Activated CD8-positive, alpha-beta T cell treated with anti-CD3 and anti-CD28 coated beads for 36 hours (primary cell): ENCODE results near the gene KMT2B. TPM values are rescaled to one million over a fixed set of nuclear protein-coding genes. Genes with fewer than 3 reads are reported as not detected.

Source experiments
- ATAC-seq: fragments of 200-7000 bp; cut with Tn5 transposase; one replicate; pipeline ENCODE4 v1.10.0; 2021; ENCODE audit warnings: mild to moderate bottlenecking, moderate library complexity
- CTCF ChIA-PET: fragments of 350-600 bp; sonication (Branson Sonifier 250); formaldehyde crosslinking; loops from one replicate; lab custom pipeline; 2021; ENCODE audit warnings: antibody characterized with exemption; lab: Charles Lee
- POLR2A ChIA-PET: fragments of 350-600 bp; sonication (Branson Sonifier 250); formaldehyde crosslinking; loops from one replicate; lab custom pipeline; 2021; ENCODE audit warnings: antibody characterized with exemption; lab: Charles Lee
- DNase-seq: peaks from one replicate; pipeline ENCODE4 v3.0.0-alpha.2; 2020
- H3K27ac Mint-ChIP-seq: one replicate; pipeline ENCODE4 v1.8.0; 2021; ENCODE audit warnings: mild to moderate bottlenecking, mixed read lengths
- H3K27me3 Mint-ChIP-seq: one replicate; pipeline ENCODE4 v1.8.0; 2021; ENCODE audit warnings: mixed read lengths
- H3K36me3 Mint-ChIP-seq: one replicate; pipeline ENCODE4 v1.8.0; 2021; ENCODE audit warnings: low read depth, mixed read lengths
- H3K4me1 Mint-ChIP-seq: one replicate; pipeline ENCODE4 v1.8.0; 2021; ENCODE audit warnings: low read depth, mixed read lengths
- H3K4me3 Mint-ChIP-seq: one replicate; pipeline ENCODE4 v1.8.0; 2021; ENCODE audit warnings: mild to moderate bottlenecking, moderate library complexity, mixed read lengths
- H3K9me3 Mint-ChIP-seq: one replicate; pipeline ENCODE4 v1.8.0; 2021; ENCODE audit warnings: mixed read lengths
- CTCF ChIP-seq: fragments of 200-600 bp; IDR thresholded peaks from one replicate; pipeline ENCODE4 v1.8.0; 2022; ENCODE audit warnings: antibody characterized with exemption, mild to moderate bottlenecking
- intact Hi-C: fragments of 100-400 bp; cut with micrococcal nuclease; formaldehyde crosslinking; loops from one replicate; pipeline ENCODE4 v1.10.0; 2022
- total RNA-seq, 2 experiments: library from RNA; stranded (reverse); gene quantifications; one replicate each; pipeline ENCODE4 v1.2.3, GENCODE V29; 2021

KMT2B gene
- total RNA-seq, 2 experiments from 2014 or later, result 62.9 to 63.6 TPM

DNA sequence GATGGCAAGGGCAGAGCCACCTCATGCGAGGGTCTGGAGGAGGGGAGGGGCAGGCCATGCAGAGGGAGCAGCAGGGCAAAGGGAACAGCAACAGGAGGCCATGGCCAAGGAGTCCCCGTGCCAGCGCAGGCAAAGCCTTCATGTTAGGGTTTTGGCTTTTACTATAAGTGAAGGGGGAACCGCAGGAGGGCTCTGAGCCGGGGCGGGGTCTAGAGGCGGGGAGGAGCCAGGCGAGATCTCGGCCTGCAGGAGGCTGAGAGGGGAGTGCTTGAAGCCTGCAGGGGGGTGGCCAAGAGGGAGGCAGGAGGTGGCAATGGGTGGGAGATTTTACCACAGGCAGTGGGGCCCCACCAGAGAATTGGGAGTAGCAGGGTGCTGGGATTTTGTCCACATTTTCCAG, 63.8 kb downstream of the KMT2B start:
- no peak overlapping the region for H3K27ac Mint-ChIP-seq

GRCh38 chr19:35782589-35782988, 64.8 kb downstream of the KMT2B start:
- H3K27ac Mint-ChIP-seq, result no peak overlapping the region
- H3K36me3 Mint-ChIP-seq, result no peaks in the 10 kb centered on the region
- no peak overlapping the region for H3K4me3 Mint-ChIP-seq
- H3K9me3 Mint-ChIP-seq, result no peaks in the 10 kb centered on the region
- ATAC-seq (no peak), DNase-seq (no peak)
- ChIA-PET CTCF (no interaction called here), POLR2A (no interaction called here)
- TF ChIP-seq CTCF, result no peak
- no peaks in the 10 kb centered on the region for H3K27me3 Mint-ChIP-seq
- intact Hi-C loops, result no loop called here
- no peaks in the 10 kb centered on the region for H3K4me1 Mint-ChIP-seq

More for the DNA sequence above, 63.8 kb downstream of the KMT2B start:
- Mint-ChIP-seq H3K4me1 (no peaks in the 10 kb centered on the region), H3K9me3 (no peaks in the 10 kb centered on the region), H3K4me3 (no peak overlapping the region), H3K36me3 (no peaks in the 10 kb centered on the region), H3K27me3 (no peaks in the 10 kb centered on the region)
- ChIA-PET POLR2A (no interaction called here), CTCF (no interaction called here)
- DNase-seq (no peak), ATAC-seq (no peak)
- intact Hi-C loops, result no loop called here
- TF ChIP-seq CTCF, result no peak

- no peaks in the 10 kb centered on the region for H3K36me3 Mint-ChIP-seq
- TF ChIP-seq CTCF, result no peak
- no peaks in the 10 kb centered on the region for H3K4me1 Mint-ChIP-seq
- no peaks in the 10 kb centered on the region for H3K27me3 Mint-ChIP-seq
- no peaks in the 10 kb centered on the region for H3K9me3 Mint-ChIP-seq
- ChIA-PET POLR2A (no interaction called here), CTCF (no interaction called here)
- intact Hi-C loops, result no loop called here
- DNase-seq (peak; percentile 32), ATAC-seq (peak; percentile 69)
- no peak overlapping the region for H3K4me3 Mint-ChIP-seq
- H3K27ac Mint-ChIP-seq, result no peak overlapping the region
Measured at GRCh38 chr19:35783469-35784434, 65.9 kb downstream of the KMT2B start.

GRCh38 chr19:35784503-35785338, 66.9 kb downstream of the KMT2B start:
- Mint-ChIP-seq H3K36me3 (no peaks in the 10 kb centered on the region), H3K4me1 (no peaks in the 10 kb centered on the region), H3K9me3 (no peaks in the 10 kb centered on the region), H3K4me3 (no peak overlapping the region), H3K27ac (no peak overlapping the region), H3K27me3 (no peaks in the 10 kb centered on the region)
- TF ChIP-seq CTCF, result no peak
- ChIA-PET CTCF (no interaction called here), POLR2A (no interaction called here)
- no peak for DNase-seq
- intact Hi-C loops, result no loop called here
- ATAC-seq, result no peak

DNA sequence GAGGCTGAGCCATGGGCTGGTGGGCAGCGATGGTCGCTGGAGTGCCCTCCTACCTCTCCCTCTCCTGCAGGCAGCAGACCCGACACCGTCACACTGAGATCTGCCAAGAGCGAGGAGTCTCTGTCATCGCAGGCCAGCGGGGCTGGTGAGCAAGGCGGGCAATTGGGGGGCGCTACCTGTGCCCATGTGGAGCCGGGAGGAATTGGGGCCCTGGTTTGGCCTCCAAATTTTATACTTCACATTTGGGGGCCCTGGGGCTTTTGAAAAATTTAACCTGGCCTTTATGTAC, 67.5 kb downstream of the KMT2B start:
- H3K36me3 Mint-ChIP-seq, result no peaks in the 10 kb centered on the region
- no peak for DNase-seq
- H3K9me3 Mint-ChIP-seq, result no peaks in the 10 kb centered on the region
- no peaks in the 10 kb centered on the region for H3K27me3 Mint-ChIP-seq
- H3K4me3 Mint-ChIP-seq, result no peak overlapping the region
- H3K27ac Mint-ChIP-seq, result no peak overlapping the region
- no peak for TF ChIP-seq CTCF
- no peak for ATAC-seq
- POLR2A ChIA-PET, result no interaction called here
- intact Hi-C loops, result no loop called here
- CTCF ChIA-PET, result no interaction called here
- no peaks in the 10 kb centered on the region for H3K4me1 Mint-ChIP-seq
